WTC11 (cell line): ENCODE measurements around the gene CYP19A1. TPM values are rescaled to one million over a fixed set of nuclear protein-coding genes. Genes with fewer than 3 reads are reported as not detected.

Source experiments
- ATAC-seq: fragments of 200-7000 bp; cut with Tn5 transposase; 2 replicates; pipeline ENCODE4 v1.10.0; 2021; ENCODE audit warnings: mild to moderate bottlenecking, moderate library complexity
- CTCF ChIA-PET: fragments of 300-600 bp; sonication (Branson Sonifier 250); formaldehyde crosslinking; loops from one replicate; lab custom pipeline; 2021; ENCODE audit warnings: antibody characterized with exemption; lab: Charles Lee
- POLR2A ChIA-PET: fragments of 350-600 bp; sonication (Branson Sonifier 250); formaldehyde crosslinking; loops from one replicate; lab custom pipeline; 2021; ENCODE audit warnings: antibody characterized with exemption; lab: Charles Lee
- DNase-seq: peaks from one replicate; pipeline ENCODE4 v3.0.0; 2021; ENCODE audit warnings: low spot score
- H3K27ac Mint-ChIP-seq: 2 replicates; pipeline ENCODE4 v1.8.0; 2021; ENCODE audit warnings: mixed read lengths
- H3K27me3 Mint-ChIP-seq: 2 replicates; pipeline ENCODE4 v1.8.0; 2021; ENCODE audit warnings: low read depth, mild to moderate bottlenecking, moderate library complexity, mixed read lengths
- H3K36me3 Mint-ChIP-seq: 2 replicates; pipeline ENCODE4 v1.8.0; 2021; ENCODE audit warnings: mixed read lengths
- H3K4me1 Mint-ChIP-seq: 2 replicates; pipeline ENCODE4 v1.8.0; 2022; ENCODE audit warnings: mixed read lengths
- H3K4me3 Mint-ChIP-seq: 2 replicates; pipeline ENCODE4 v1.8.0; 2021; ENCODE audit warnings: mild to moderate bottlenecking, moderate library complexity, mixed read lengths
- H3K9me3 Mint-ChIP-seq: 2 replicates; pipeline ENCODE4 v1.8.0; 2021; ENCODE audit warnings: mixed read lengths
- AFF4 ChIP-seq: sonication (generic); formaldehyde crosslinking; IDR thresholded peaks from 2 replicates; pipeline ENCODE4 v1.8.1; 2023; ENCODE audit warnings: mild to moderate bottlenecking, missing genetic modification reagents, borderline replicate concordance
- CBFB ChIP-seq: sonication (generic); formaldehyde crosslinking; IDR thresholded peaks from 2 replicates; pipeline ENCODE4 v1.8.1; 2022; ENCODE audit warnings: mild to moderate bottlenecking, low read depth, missing genetic modification reagents
- FOXJ3 ChIP-seq: sonication (generic); formaldehyde crosslinking; IDR thresholded peaks from 2 replicates; pipeline ENCODE4 v1.9.0; 2021; ENCODE audit warnings: missing genetic modification reagents, mild to moderate bottlenecking, borderline replicate concordance
- FOXK1 ChIP-seq: sonication (generic); formaldehyde crosslinking; IDR thresholded peaks from 2 replicates; pipeline ENCODE4 v1.8.0; 2022; ENCODE audit warnings: mild to moderate bottlenecking, moderate library complexity, missing genetic modification reagents
- GABPB1 ChIP-seq: sonication (generic); formaldehyde crosslinking; IDR thresholded peaks from 2 replicates; pipeline ENCODE4 v1.8.1; 2023; ENCODE audit warnings: mild to moderate bottlenecking, missing genetic modification reagents
- GRHL2 ChIP-seq: fragments of 250-450 bp; sonication (Bioruptor Pico); IDR thresholded peaks from 2 replicates; pipeline ENCODE4 v1.8.0; 2022; ENCODE audit warnings: mild to moderate bottlenecking, moderate library complexity; ENCODE audit not compliant: insufficient replicate concordance, severe bottlenecking
- GTF2I ChIP-seq: fragments of 250-450 bp; sonication (Bioruptor Pico); conservative IDR thresholded peaks from 2 replicates; pipeline ENCODE4 v1.4.0; 2021; ENCODE audit warnings: mild to moderate bottlenecking
- MAX ChIP-seq: sonication (generic); formaldehyde crosslinking; IDR thresholded peaks from 2 replicates; pipeline ENCODE4 v1.8.0; 2022; ENCODE audit warnings: mild to moderate bottlenecking, missing genetic modification reagents
- NFATC4 ChIP-seq: fragments of 250-450 bp; sonication (Bioruptor Pico); IDR thresholded peaks from 2 replicates; pipeline ENCODE4 v1.9.0; 2021; ENCODE audit warnings: mild to moderate bottlenecking
- RELA ChIP-seq: sonication (generic); formaldehyde crosslinking; IDR thresholded peaks from 2 replicates; pipeline ENCODE4 v1.8.1; 2022; ENCODE audit warnings: missing genetic modification reagents, mild to moderate bottlenecking, borderline replicate concordance
- RORB ChIP-seq: fragments of 250-450 bp; sonication (Bioruptor Pico); IDR thresholded peaks from 2 replicates; pipeline ENCODE4 v1.9.0; 2021; ENCODE audit warnings: mild to moderate bottlenecking
- SMAD4 ChIP-seq: sonication (generic); formaldehyde crosslinking; IDR thresholded peaks from 2 replicates; pipeline ENCODE4 v1.8.0; 2022; ENCODE audit warnings: mild to moderate bottlenecking, missing genetic modification reagents
- SP1 ChIP-seq: sonication (generic); formaldehyde crosslinking; conservative IDR thresholded peaks from 2 replicates; pipeline ENCODE4 v1.8.1; 2022; ENCODE audit warnings: missing genetic modification reagents
- TCF7 ChIP-seq: sonication (generic); formaldehyde crosslinking; IDR thresholded peaks from 2 replicates; pipeline ENCODE4 v1.8.0; 2022; ENCODE audit warnings: mild to moderate bottlenecking, low read depth, missing genetic modification reagents, moderate library complexity
- ZBTB43 ChIP-seq: sonication (generic); formaldehyde crosslinking; IDR thresholded peaks from 2 replicates; pipeline ENCODE4 v1.8.1; 2023; ENCODE audit warnings: mild to moderate bottlenecking, missing genetic modification reagents
- total RNA-seq: library from RNA; stranded (reverse); gene quantifications from 3 replicates; pipeline ENCODE4 v1.2.3, GENCODE V29; 2021
- TF ChIP-seq, protein P1 (sequence below): sonication (generic); formaldehyde crosslinking; IDR thresholded peaks from 2 replicates; pipeline ENCODE4 v1.8.1; 2022; ENCODE audit warnings: low read depth, mild to moderate bottlenecking, moderate library complexity, missing genetic modification reagents, borderline replicate concordance
- TF ChIP-seq, protein P2 (sequence below): fragments of 250-450 bp; sonication (Bioruptor Pico); IDR thresholded peaks from 2 replicates; pipeline ENCODE4 v1.9.0; 2021; ENCODE audit warnings: mild to moderate bottlenecking
- TF ChIP-seq, protein P3 (sequence below): fragments of 200-600 bp; IDR thresholded peaks from 2 replicates; pipeline ENCODE4 v1.8.0; 2022; ENCODE audit warnings: antibody characterized with exemption
- TF ChIP-seq, protein P4 (sequence below): sonication (generic); formaldehyde crosslinking; IDR thresholded peaks from 2 replicates; pipeline ENCODE4 v1.8.0; 2022; ENCODE audit warnings: mild to moderate bottlenecking, missing genetic modification reagents

The CYP19A1 gene
- total RNA-seq, 1 experiment from 2014 or later: not detected

- H3K4me1 Mint-ChIP-seq: peaks cover 4% of the 10 kb centered on the region; the same call in 1 of the 2 replicates
- H3K27me3 Mint-ChIP-seq: no peaks in the 10 kb centered on the region
- TF ChIP-seq MAX (CRISPR knock-in tag) (no peak), NFATC4 (no peak), GRHL2 (no peak), TCF7 (no peak), SP1 (CRISPR knock-in tag) (no peak), CBFB (CRISPR knock-in tag) (no peak), FOXK1 (CRISPR knock-in tag) (no peak), AFF4 (no peak), GTF2I (no peak), FOXJ3 (CRISPR knock-in tag) (no peak), RORB (CRISPR knock-in tag) (no peak), ZBTB43 (CRISPR knock-in tag) (no peak), GABPB1 (CRISPR knock-in tag) (no peak), SMAD4 (CRISPR knock-in tag) (no peak), RELA (CRISPR knock-in tag) (no peak)
- TF ChIP-seq, protein P1, sequence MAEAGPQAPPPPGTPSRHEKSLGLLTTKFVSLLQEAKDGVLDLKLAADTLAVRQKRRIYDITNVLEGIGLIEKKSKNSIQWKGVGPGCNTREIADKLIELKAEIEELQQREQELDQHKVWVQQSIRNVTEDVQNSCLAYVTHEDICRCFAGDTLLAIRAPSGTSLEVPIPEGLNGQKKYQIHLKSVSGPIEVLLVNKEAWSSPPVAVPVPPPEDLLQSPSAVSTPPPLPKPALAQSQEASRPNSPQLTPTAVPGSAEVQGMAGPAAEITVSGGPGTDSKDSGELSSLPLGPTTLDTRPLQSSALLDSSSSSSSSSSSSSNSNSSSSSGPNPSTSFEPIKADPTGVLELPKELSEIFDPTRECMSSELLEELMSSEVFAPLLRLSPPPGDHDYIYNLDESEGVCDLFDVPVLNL (CRISPR knock-in tag): no peak
- TF ChIP-seq, protein P2, sequence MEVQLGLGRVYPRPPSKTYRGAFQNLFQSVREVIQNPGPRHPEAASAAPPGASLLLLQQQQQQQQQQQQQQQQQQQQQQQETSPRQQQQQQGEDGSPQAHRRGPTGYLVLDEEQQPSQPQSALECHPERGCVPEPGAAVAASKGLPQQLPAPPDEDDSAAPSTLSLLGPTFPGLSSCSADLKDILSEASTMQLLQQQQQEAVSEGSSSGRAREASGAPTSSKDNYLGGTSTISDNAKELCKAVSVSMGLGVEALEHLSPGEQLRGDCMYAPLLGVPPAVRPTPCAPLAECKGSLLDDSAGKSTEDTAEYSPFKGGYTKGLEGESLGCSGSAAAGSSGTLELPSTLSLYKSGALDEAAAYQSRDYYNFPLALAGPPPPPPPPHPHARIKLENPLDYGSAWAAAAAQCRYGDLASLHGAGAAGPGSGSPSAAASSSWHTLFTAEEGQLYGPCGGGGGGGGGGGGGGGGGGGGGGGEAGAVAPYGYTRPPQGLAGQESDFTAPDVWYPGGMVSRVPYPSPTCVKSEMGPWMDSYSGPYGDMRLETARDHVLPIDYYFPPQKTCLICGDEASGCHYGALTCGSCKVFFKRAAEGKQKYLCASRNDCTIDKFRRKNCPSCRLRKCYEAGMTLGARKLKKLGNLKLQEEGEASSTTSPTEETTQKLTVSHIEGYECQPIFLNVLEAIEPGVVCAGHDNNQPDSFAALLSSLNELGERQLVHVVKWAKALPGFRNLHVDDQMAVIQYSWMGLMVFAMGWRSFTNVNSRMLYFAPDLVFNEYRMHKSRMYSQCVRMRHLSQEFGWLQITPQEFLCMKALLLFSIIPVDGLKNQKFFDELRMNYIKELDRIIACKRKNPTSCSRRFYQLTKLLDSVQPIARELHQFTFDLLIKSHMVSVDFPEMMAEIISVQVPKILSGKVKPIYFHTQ: no peak
- TF ChIP-seq, protein P3, sequence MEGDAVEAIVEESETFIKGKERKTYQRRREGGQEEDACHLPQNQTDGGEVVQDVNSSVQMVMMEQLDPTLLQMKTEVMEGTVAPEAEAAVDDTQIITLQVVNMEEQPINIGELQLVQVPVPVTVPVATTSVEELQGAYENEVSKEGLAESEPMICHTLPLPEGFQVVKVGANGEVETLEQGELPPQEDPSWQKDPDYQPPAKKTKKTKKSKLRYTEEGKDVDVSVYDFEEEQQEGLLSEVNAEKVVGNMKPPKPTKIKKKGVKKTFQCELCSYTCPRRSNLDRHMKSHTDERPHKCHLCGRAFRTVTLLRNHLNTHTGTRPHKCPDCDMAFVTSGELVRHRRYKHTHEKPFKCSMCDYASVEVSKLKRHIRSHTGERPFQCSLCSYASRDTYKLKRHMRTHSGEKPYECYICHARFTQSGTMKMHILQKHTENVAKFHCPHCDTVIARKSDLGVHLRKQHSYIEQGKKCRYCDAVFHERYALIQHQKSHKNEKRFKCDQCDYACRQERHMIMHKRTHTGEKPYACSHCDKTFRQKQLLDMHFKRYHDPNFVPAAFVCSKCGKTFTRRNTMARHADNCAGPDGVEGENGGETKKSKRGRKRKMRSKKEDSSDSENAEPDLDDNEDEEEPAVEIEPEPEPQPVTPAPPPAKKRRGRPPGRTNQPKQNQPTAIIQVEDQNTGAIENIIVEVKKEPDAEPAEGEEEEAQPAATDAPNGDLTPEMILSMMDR: no peak
- TF ChIP-seq, protein P4, sequence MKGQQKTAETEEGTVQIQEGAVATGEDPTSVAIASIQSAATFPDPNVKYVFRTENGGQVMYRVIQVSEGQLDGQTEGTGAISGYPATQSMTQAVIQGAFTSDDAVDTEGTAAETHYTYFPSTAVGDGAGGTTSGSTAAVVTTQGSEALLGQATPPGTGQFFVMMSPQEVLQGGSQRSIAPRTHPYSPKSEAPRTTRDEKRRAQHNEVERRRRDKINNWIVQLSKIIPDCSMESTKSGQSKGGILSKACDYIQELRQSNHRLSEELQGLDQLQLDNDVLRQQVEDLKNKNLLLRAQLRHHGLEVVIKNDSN (CRISPR knock-in tag): no peak
- TF ChIP-seq, all 79 proteins: peak for 0
- Mint-ChIP-seq H3K27ac (no peak overlapping the region), H3K4me3 (no peak overlapping the region), H3K36me3 (no peaks in the 10 kb centered on the region), H3K9me3 (no peaks in the 10 kb centered on the region)
- ChIA-PET CTCF (interaction anchor here (0.6 to 1.4 kb wide), 2 partner anchors 204 to 1438 kb away, joined by 4 read pairs; no protein-coding TSS in a partner anchor), POLR2A (no interaction called here)
- DNase-seq: no peak
- ATAC-seq: no peak
These were observed 28.5 kb upstream of the CYP19A1 start for GRCh38 chr15:51366920-51367319.
